Measurements from ENCODE around the gene KCNN3.

Gene KCNN3

GRCh38 chr1:154767315-154768240 lies 102.5 kb downstream of the KCNN3 start:
- DNase-seq, result no peak

GRCh38 chr1:154765970-154766369 lies 104.1 kb downstream of the KCNN3 start:
- DNase-seq, result no peak

GRCh38 chr1:154764773-154765172 lies 105.3 kb downstream of the KCNN3 start:
- no peak for DNase-seq

- DNase-seq, result no peak
Measured at GRCh38 chr1:154764181-154764580, 105.9 kb downstream of the KCNN3 start.

GRCh38 chr1:154760469-154760933 lies 109.6 kb downstream of the KCNN3 start:
- no peak for DNase-seq

- DNase-seq, result no peak
Measured at GRCh38 chr1:154759793-154760192, 110.3 kb downstream of the KCNN3 start.

- DNase-seq, result no peak
Measured at GRCh38 chr1:154759196-154759595, 110.9 kb downstream of the KCNN3 start.

GRCh38 chr1:154758346-154758745 lies 111.7 kb downstream of the KCNN3 start:
- no peak for DNase-seq

- no peak for DNase-seq
Measured at GRCh38 chr1:154756793-154757548, 113.1 kb downstream of the KCNN3 start.

- no peak for DNase-seq
Measured at GRCh38 chr1:154755858-154756730, 114.0 kb downstream of the KCNN3 start.

- no peak for DNase-seq
Measured at GRCh38 chr1:154753426-154753825, 116.7 kb downstream of the KCNN3 start.

- DNase-seq, result no peak
Measured at GRCh38 chr1:154752273-154753030, 117.6 kb downstream of the KCNN3 start.

- DNase-seq, result peak; percentile 53
Measured at GRCh38 chr1:154751690-154752089, 118.4 kb downstream of the KCNN3 start.

GRCh38 chr1:154750681-154751665 lies 119.1 kb downstream of the KCNN3 start:
- DNase-seq, result no peak

GRCh38 chr1:154749078-154749760 lies 120.9 kb downstream of the KCNN3 start:
- no peak for DNase-seq

GRCh38 chr1:154748405-154748775 lies 121.7 kb downstream of the KCNN3 start:
- no peak for DNase-seq

- no peak for DNase-seq
Measured at GRCh38 chr1:154747740-154748404, 122.2 kb downstream of the KCNN3 start.

- no peak for DNase-seq
Measured at GRCh38 chr1:154747380-154747739, 122.7 kb downstream of the KCNN3 start.

GRCh38 chr1:154746622-154747299 lies 123.3 kb downstream of the KCNN3 start:
- no peak for DNase-seq
